Measurements from ENCODE around the gene SLC16A7.

SLC16A7 gene

GRCh38 chr12:59699421-59700152, 103.8 kb downstream of the SLC16A7 start:
- peak; percentile 73 for DNase-seq (ENCODE audit: low read depth, low spot score)

GRCh38 chr12:59700153-59700450, 104.3 kb downstream of the SLC16A7 start:
- H3K36me3 ChIP-seq (ENCODE audit: insufficient read depth, low read length): no peaks in the 10 kb centered on the region
- DNase-seq (ENCODE audit: low read depth, low spot score): no peak
- H3K4me3 ChIP-seq: peak overlapping the region; percentile 75
- peak overlapping the region; percentile 90 for H3K9ac ChIP-seq (ENCODE audit: insufficient read length)
- H3K9me3 ChIP-seq (ENCODE audit: low read depth, low read length): no peaks in the 10 kb centered on the region
- H3K27ac ChIP-seq: peak overlapping the region; percentile 100
- TF ChIP-seq EZH2 (IDR thresholded peaks at IDR 0.05) (no peak), POLR2AphosphoS5 (IDR thresholded peaks at IDR 0.05; ENCODE audit: borderline replicate concordance, low read depth, low read length) (no peak), FOXP2 (optimal IDR thresholded peaks at IDR 0.05; ENCODE audit: control extremely low read depth, extremely low read length, insufficient read depth) (no peak)

More at GRCh38 chr12:59699421-59700152, 103.8 kb downstream of the SLC16A7 start:
- Histone ChIP-seq H3K27ac (peak overlapping the region; percentile 100), H3K9ac (ENCODE audit: insufficient read length) (peak overlapping the region; percentile 90), H3K4me3 (peak overlapping the region; percentile 75), H3K9me3 (ENCODE audit: low read depth, low read length) (no peaks in the 10 kb centered on the region), H3K36me3 (ENCODE audit: insufficient read depth, low read length) (no peaks in the 10 kb centered on the region)
- TF ChIP-seq POLR2AphosphoS5 (IDR thresholded peaks at IDR 0.05; ENCODE audit: borderline replicate concordance, low read depth, low read length): peak; percentile 58; the same call in 1 of the 2 replicates
- no peak for TF ChIP-seq FOXP2 (optimal IDR thresholded peaks at IDR 0.05; ENCODE audit: control extremely low read depth, extremely low read length, insufficient read depth)
- no peak for TF ChIP-seq EZH2 (IDR thresholded peaks at IDR 0.05)

GRCh38 chr12:59708064-59708463, 112.2 kb downstream of the SLC16A7 start:
- TF ChIP-seq FOXP2 (optimal IDR thresholded peaks at IDR 0.05; ENCODE audit: control extremely low read depth, extremely low read length, insufficient read depth): no peak
- TF ChIP-seq POLR2AphosphoS5 (IDR thresholded peaks at IDR 0.05; ENCODE audit: borderline replicate concordance, low read depth, low read length): no peak
- TF ChIP-seq EZH2 (IDR thresholded peaks at IDR 0.05): no peak
- H3K36me3 ChIP-seq (ENCODE audit: insufficient read depth, low read length): no peaks in the 10 kb centered on the region
- no peaks in the 10 kb centered on the region for H3K9me3 ChIP-seq (ENCODE audit: low read depth, low read length)
- DNase-seq (ENCODE audit: low read depth, low spot score): no peak
- H3K27ac ChIP-seq: no peak overlapping the region
- no peak overlapping the region for H3K4me3 ChIP-seq
- no peak overlapping the region for H3K9ac ChIP-seq (ENCODE audit: insufficient read length)

GRCh38 chr12:59708484-59708883, 112.7 kb downstream of the SLC16A7 start:
- no peak overlapping the region for H3K4me3 ChIP-seq
- no peaks in the 10 kb centered on the region for H3K36me3 ChIP-seq (ENCODE audit: insufficient read depth, low read length)
- TF ChIP-seq POLR2AphosphoS5 (IDR thresholded peaks at IDR 0.05; ENCODE audit: borderline replicate concordance, low read depth, low read length): no peak
- no peak for TF ChIP-seq EZH2 (IDR thresholded peaks at IDR 0.05)
- TF ChIP-seq FOXP2 (optimal IDR thresholded peaks at IDR 0.05; ENCODE audit: control extremely low read depth, extremely low read length, insufficient read depth): no peak
- no peak overlapping the region for H3K9ac ChIP-seq (ENCODE audit: insufficient read length)
- H3K9me3 ChIP-seq (ENCODE audit: low read depth, low read length): no peaks in the 10 kb centered on the region
- DNase-seq (ENCODE audit: low read depth, low spot score): no peak
- no peak overlapping the region for H3K27ac ChIP-seq

- Histone ChIP-seq H3K4me3 (no peak overlapping the region), H3K9ac (ENCODE audit: insufficient read length) (no peak overlapping the region), H3K27ac (no peak overlapping the region), H3K9me3 (ENCODE audit: low read depth, low read length) (no peaks in the 10 kb centered on the region), H3K36me3 (ENCODE audit: insufficient read depth, low read length) (no peaks in the 10 kb centered on the region)
- no peak for DNase-seq (ENCODE audit: low read depth, low spot score)
- TF ChIP-seq EZH2 (IDR thresholded peaks at IDR 0.05): no peak
- TF ChIP-seq POLR2AphosphoS5 (IDR thresholded peaks at IDR 0.05; ENCODE audit: borderline replicate concordance, low read depth, low read length): no peak
- TF ChIP-seq FOXP2 (optimal IDR thresholded peaks at IDR 0.05; ENCODE audit: control extremely low read depth, extremely low read length, insufficient read depth): no peak
These were observed 114.3 kb downstream of the SLC16A7 start for GRCh38 chr12:59710004-59710628.

GRCh38 chr12:59710964-59711363, 115.1 kb downstream of the SLC16A7 start:
- TF ChIP-seq FOXP2 (optimal IDR thresholded peaks at IDR 0.05; ENCODE audit: control extremely low read depth, extremely low read length, insufficient read depth) (no peak), EZH2 (IDR thresholded peaks at IDR 0.05) (no peak), POLR2AphosphoS5 (IDR thresholded peaks at IDR 0.05; ENCODE audit: borderline replicate concordance, low read depth, low read length) (no peak)
- Histone ChIP-seq H3K9me3 (ENCODE audit: low read depth, low read length) (no peaks in the 10 kb centered on the region), H3K9ac (ENCODE audit: insufficient read length) (no peak overlapping the region), H3K36me3 (ENCODE audit: insufficient read depth, low read length) (no peaks in the 10 kb centered on the region), H3K4me3 (no peak overlapping the region), H3K27ac (no peak overlapping the region; the same call in 1 of the 2 replicates)
- DNase-seq (ENCODE audit: low read depth, low spot score): no peak

- no peak overlapping the region for H3K9ac ChIP-seq (ENCODE audit: insufficient read length)
These were observed 119.6 kb downstream of the SLC16A7 start for GRCh38 chr12:59715434-59715833.

GRCh38 chr12:59716043-59716442, 120.2 kb downstream of the SLC16A7 start:
- H3K9ac ChIP-seq (ENCODE audit: insufficient read length): no peak overlapping the region
- no peak overlapping the region for H3K27ac ChIP-seq
- no peaks in the 10 kb centered on the region for H3K36me3 ChIP-seq (ENCODE audit: insufficient read depth, low read length)
- no peak for DNase-seq (ENCODE audit: low read depth, low spot score)
- no peaks in the 10 kb centered on the region for H3K9me3 ChIP-seq (ENCODE audit: low read depth, low read length)
- no peak overlapping the region for H3K4me3 ChIP-seq
- no peak for TF ChIP-seq EZH2 (IDR thresholded peaks at IDR 0.05)
- TF ChIP-seq POLR2AphosphoS5 (IDR thresholded peaks at IDR 0.05; ENCODE audit: borderline replicate concordance, low read depth, low read length): no peak
- no peak for TF ChIP-seq FOXP2 (optimal IDR thresholded peaks at IDR 0.05; ENCODE audit: control extremely low read depth, extremely low read length, insufficient read depth)

More at GRCh38 chr12:59715434-59715833, 119.6 kb downstream of the SLC16A7 start:
- no peak for TF ChIP-seq FOXP2 (optimal IDR thresholded peaks at IDR 0.05; ENCODE audit: control extremely low read depth, extremely low read length, insufficient read depth)
- TF ChIP-seq EZH2 (IDR thresholded peaks at IDR 0.05): no peak
- TF ChIP-seq POLR2AphosphoS5 (IDR thresholded peaks at IDR 0.05; ENCODE audit: borderline replicate concordance, low read depth, low read length): no peak
- DNase-seq (ENCODE audit: low read depth, low spot score): no peak
- Histone ChIP-seq H3K27ac (no peak overlapping the region), H3K36me3 (ENCODE audit: insufficient read depth, low read length) (no peaks in the 10 kb centered on the region), H3K9me3 (ENCODE audit: low read depth, low read length) (no peaks in the 10 kb centered on the region), H3K4me3 (no peak overlapping the region)
